HEK293 (cell line): ENCODE measurements around the gene KAT7.

ENCODE experiments used
- CTCF ChIA-PET: fragments of 350-600 bp; formaldehyde crosslinking; extraction: SDS; loops from one replicate; lab custom pipeline; 2021; ENCODE audit warnings: antibody characterized with exemption; lab: Yijun Ruan, JAX
- POLR2A ChIA-PET: fragments of 300-600 bp; formaldehyde crosslinking; extraction: SDS; loops from one replicate; lab custom pipeline; 2020; ENCODE audit warnings: antibody characterized with exemption, inconsistent platforms; lab: Yijun Ruan, JAX
- H3K27ac ChIP-seq: fragments of 200-500 bp; sonication (Bioruptor generic); 2 replicates; pipeline ENCODE4 v1.5.1; 2014; ENCODE audit warnings: low read depth, low read length, control low read depth, inconsistent platforms; ENCODE audit errors: extremely low read depth
- H3K36me3 ChIP-seq, 2 experiments: fragments of 200-500 bp in 1 of 2; sonication (Bioruptor generic) in 1 of 2; 1 replicate in 1 of 2; 2 replicates in 1 of 2; pipeline ENCODE4 v1.5.1; 2014 to 2017; ENCODE audit warnings: inconsistent platforms in 2 of 2, low read length in 2 of 2; ENCODE audit not compliant: control insufficient read depth in 2 of 2, insufficient read depth in 1 of 2
- H3K4me1 ChIP-seq: fragments of 200-500 bp; sonication (Bioruptor generic); 2 replicates; pipeline ENCODE4 v1.5.1; 2014; ENCODE audit warnings: mild to moderate bottlenecking, low read length, inconsistent platforms; ENCODE audit not compliant: control insufficient read depth, insufficient read depth
- H3K4me3 ChIP-seq: 2 replicates; pipeline ENCODE4 v1.5.1; 2011; ENCODE audit warnings: low read depth, mild to moderate bottlenecking, control low read depth, low read length, moderate library complexity
- H3K9me3 ChIP-seq: fragments of 200-500 bp; sonication (Bioruptor generic); 2 replicates; pipeline ENCODE4 v1.5.1; 2014; ENCODE audit warnings: low read depth, low read length, inconsistent platforms; ENCODE audit not compliant: control insufficient read depth, insufficient read depth
- KLF17 ChIP-seq: fragments of 450-650 bp; formaldehyde crosslinking; IDR thresholded peaks from 2 replicates; pipeline ENCODE4 v1.5.1; 2016; ENCODE audit warnings: missing biosample characterization, missing genetic modification characterization
- PRDM1 ChIP-seq: fragments of 450-650 bp; formaldehyde crosslinking; IDR thresholded peaks from 2 replicates; pipeline ENCODE4; 2016; ENCODE audit warnings: missing biosample characterization, missing genetic modification characterization
- REST ChIP-seq: fragments of 450-650 bp; formaldehyde crosslinking; IDR thresholded peaks from 2 replicates; pipeline ENCODE4 v1.5.1; 2016; ENCODE audit warnings: missing biosample characterization, missing genetic modification characterization
- ZBTB17 ChIP-seq: fragments of 450-650 bp; formaldehyde crosslinking; IDR thresholded peaks from 2 replicates; pipeline ENCODE4 v1.5.1; 2016; ENCODE audit warnings: missing biosample characterization, missing genetic modification characterization
- ZBTB48 ChIP-seq: fragments of 450-650 bp; formaldehyde crosslinking; IDR thresholded peaks from 2 replicates; pipeline ENCODE4 v1.5.1; 2016; ENCODE audit warnings: missing biosample characterization, missing genetic modification characterization
- ZNF174 ChIP-seq: fragments of 450-650 bp; formaldehyde crosslinking; IDR thresholded peaks from 2 replicates; pipeline ENCODE4 v1.5.0; 2017; ENCODE audit warnings: missing biosample characterization, mild to moderate bottlenecking, missing genetic modification characterization
- ZNF302 ChIP-seq: fragments of 450-650 bp; formaldehyde crosslinking; IDR thresholded peaks from 2 replicates; pipeline ENCODE4 v1.5.1; 2016; ENCODE audit warnings: missing biosample characterization, missing genetic modification characterization, low read depth
- ZNF362 ChIP-seq: fragments of 450-650 bp; formaldehyde crosslinking; IDR thresholded peaks from 2 replicates; pipeline ENCODE4 v1.5.1; 2016; ENCODE audit warnings: missing biosample characterization, missing genetic modification characterization
- ZNF366 ChIP-seq: fragments of 450-650 bp; formaldehyde crosslinking; conservative IDR thresholded peaks from 2 replicates; pipeline ENCODE4 v1.5.1; 2016; ENCODE audit warnings: missing biosample characterization, missing genetic modification characterization
- ZNF416 ChIP-seq: fragments of 450-650 bp; formaldehyde crosslinking; IDR thresholded peaks from 2 replicates; pipeline ENCODE4 v1.5.1; 2016; ENCODE audit warnings: missing biosample characterization, missing genetic modification characterization
- ZNF449 ChIP-seq: fragments of 450-650 bp; formaldehyde crosslinking; IDR thresholded peaks from 2 replicates; pipeline ENCODE4 v1.5.1; 2017; ENCODE audit warnings: missing biosample characterization, mild to moderate bottlenecking, missing genetic modification characterization, moderate library complexity
- ZNF473 ChIP-seq: fragments of 450-650 bp; formaldehyde crosslinking; IDR thresholded peaks from 2 replicates; pipeline ENCODE4 v1.5.1; 2017; ENCODE audit warnings: missing biosample characterization, missing genetic modification characterization
- ZNF530 ChIP-seq: fragments of 450-650 bp; formaldehyde crosslinking; IDR thresholded peaks from 2 replicates; pipeline ENCODE4 v1.5.1; 2016; ENCODE audit warnings: low read depth, missing biosample characterization, missing genetic modification characterization
- ZNF555 ChIP-seq: fragments of 450-650 bp; formaldehyde crosslinking; conservative IDR thresholded peaks from 2 replicates; pipeline ENCODE4 v1.5.1; 2017; ENCODE audit warnings: missing biosample characterization, mild to moderate bottlenecking, missing genetic modification characterization, inconsistent platforms
- ZNF558 ChIP-seq: fragments of 450-650 bp; formaldehyde crosslinking; IDR thresholded peaks from 2 replicates; pipeline ENCODE4 v1.5.1; 2016; ENCODE audit warnings: missing biosample characterization, missing genetic modification characterization
- ZNF623 ChIP-seq: fragments of 450-650 bp; formaldehyde crosslinking; IDR thresholded peaks from 2 replicates; pipeline ENCODE4 v1.5.1; 2016; ENCODE audit warnings: missing biosample characterization, missing genetic modification characterization
- ZNF692 ChIP-seq: fragments of 450-650 bp; formaldehyde crosslinking; IDR thresholded peaks from 2 replicates; pipeline ENCODE4 v1.5.1; 2016; ENCODE audit warnings: missing biosample characterization, missing genetic modification characterization
- ZNF707 ChIP-seq: fragments of 450-650 bp; formaldehyde crosslinking; IDR thresholded peaks from 2 replicates; pipeline ENCODE4 v1.5.1; 2016; ENCODE audit warnings: missing biosample characterization, missing genetic modification characterization
- ZXDB ChIP-seq: fragments of 450-650 bp; formaldehyde crosslinking; IDR thresholded peaks from 2 replicates; pipeline ENCODE4 v1.5.1; 2016; ENCODE audit warnings: missing biosample characterization, missing genetic modification characterization

The KAT7 gene

GRCh38 chr17:49821916-49822315 is 33.4 kb downstream of the KAT7 start:
- Histone ChIP-seq H3K4me1 (no peaks in the 10 kb centered on the region), H3K36me3 (peaks cover 93 to 96% of the 10 kb centered on the region in 2 experiments), H3K9me3 (no peaks in the 10 kb centered on the region), H3K27ac (no peak overlapping the region), H3K4me3 (no peak overlapping the region)
- POLR2A ChIA-PET: no interaction called here
- CTCF ChIA-PET: interaction anchor here (0.7 to 5.9 kb wide), 3 partner anchors 17 to 664 kb away, joined by 4 to 27 read pairs (median 6); partner anchors contain the start of gene DLX3
- no peak for TF ChIP-seq KLF17 (tag by site-specific recombination)
- no peak for TF ChIP-seq ZNF174 (tag by site-specific recombination)
- TF ChIP-seq ZNF449 (tag by site-specific recombination): no peak

GRCh38 chr17:49822829-49823228 is 34.3 kb downstream of the KAT7 start:
- H3K27ac ChIP-seq: no peak overlapping the region
- ChIA-PET CTCF (interaction anchor here (0.6 to 5.9 kb wide), 4 partner anchors 29 to 664 kb away, joined by 3 to 27 read pairs (median 4); partner anchors contain the start of gene DLX3), POLR2A (no interaction called here)
- H3K4me3 ChIP-seq: no peak overlapping the region
- H3K4me1 ChIP-seq: no peaks in the 10 kb centered on the region
- TF ChIP-seq ZXDB (no peak), ZNF623 (tag by site-specific recombination) (no peak), ZNF558 (tag by site-specific recombination) (no peak), REST (tag by site-specific recombination) (no peak), ZNF416 (no peak)
- H3K9me3 ChIP-seq: no peaks in the 10 kb centered on the region
- H3K36me3 ChIP-seq: peaks cover 88 to 96% of the 10 kb centered on the region in 2 experiments

- H3K36me3 ChIP-seq: peaks cover 81 to 96% of the 10 kb centered on the region in 2 experiments
- H3K4me1 ChIP-seq: no peaks in the 10 kb centered on the region
- no peak overlapping the region for H3K27ac ChIP-seq
- no peak overlapping the region for H3K4me3 ChIP-seq
- ChIA-PET POLR2A (no interaction called here), CTCF (interaction anchor here (0.6 to 5.9 kb wide), 4 partner anchors 28 to 185 kb away, joined by 3 to 27 read pairs (median 3); partner anchors contain the start of gene DLX3)
- H3K9me3 ChIP-seq: no peaks in the 10 kb centered on the region
- TF ChIP-seq ZNF530 (tag by site-specific recombination): no peak
- 0 out of 2 replicates have a peak, but pooled peaks have one; percentile 14 for TF ChIP-seq PRDM1 (tag by site-specific recombination)
- TF ChIP-seq, all 188 proteins: peak for 1
These were observed 35.1 kb downstream of the KAT7 start for GRCh38 chr17:49823614-49824013.

- H3K9me3 ChIP-seq: no peaks in the 10 kb centered on the region
- POLR2A ChIA-PET: no interaction called here
- H3K27ac ChIP-seq: no peak overlapping the region
- peaks cover 75 to 97% of the 10 kb centered on the region in 2 experiments for H3K36me3 ChIP-seq
- no peaks in the 10 kb centered on the region for H3K4me1 ChIP-seq
- CTCF ChIA-PET: interaction anchor here (0.6 to 5.9 kb wide), 2 partner anchors 108 to 171 kb away, joined by 3 to 27 read pairs; partner anchors contain the start of gene DLX3
- no peak overlapping the region for H3K4me3 ChIP-seq
- TF ChIP-seq ZNF555 (tag by site-specific recombination): no peak
- TF ChIP-seq ZBTB48: no peak
- TF ChIP-seq ZBTB17: no peak
- no peak for TF ChIP-seq ZNF473 (tag by site-specific recombination)
- no peak for TF ChIP-seq ZNF707
- TF ChIP-seq ZNF362 (tag by site-specific recombination): no peak
- no peak for TF ChIP-seq ZNF692 (tag by site-specific recombination)
- TF ChIP-seq ZNF366 (tag by site-specific recombination): no peak
- TF ChIP-seq ZNF302 (tag by site-specific recombination): no peak
These were observed 37.2 kb downstream of the KAT7 start for GRCh38 chr17:49825645-49826044.
